Measurements from ENCODE around the gene RAD51B. TPM values are rescaled to one million over a fixed set of nuclear protein-coding genes. Genes with fewer than 3 reads are reported as not detected.
A peak's percentile ranks its signal among the peaks of the same experiment; 100 is the strongest.

The RAD51B gene
- total RNA-seq, 2 donors from 2014 or later: 22.8 to 33.8 TPM

GRCh38 chr14:68246074-68246785 is 426.7 kb downstream of the RAD51B start:
- Histone ChIP-seq H3K9me3 (ENCODE audit: control insufficient read depth, low read length) (no peaks in the 10 kb centered on the region), H3K27ac (ENCODE audit: low read depth, low read length) (no peak overlapping the region), H3K9ac (ENCODE audit: extremely low read depth, low read length, poor library complexity, severe bottlenecking) (no peak overlapping the region), H3K4me3 (ENCODE audit: low read length) (no peak overlapping the region), H3K36me3 (ENCODE audit: control insufficient read depth, insufficient read depth, low read length) (no peaks in the 10 kb centered on the region), H3K4me1 (ENCODE audit: control insufficient read depth, insufficient read depth, low read length) (peaks cover 8% of the 10 kb centered on the region), H3K27me3 (ENCODE audit: control insufficient read depth, insufficient read depth, low read length, poor library complexity, severe bottlenecking) (no peaks in the 10 kb centered on the region)
- no peak for TF ChIP-seq CTCF (conservative IDR thresholded peaks at IDR 0.05)
- H3K4me1 Mint-ChIP-seq: peaks cover 50% of the 10 kb centered on the region
- no peaks in the 10 kb centered on the region for H3K36me3 Mint-ChIP-seq (ENCODE audit: low read depth)
- H3K9me3 Mint-ChIP-seq: no peaks in the 10 kb centered on the region
- H3K27me3 Mint-ChIP-seq (ENCODE audit: insufficient read depth): no peaks in the 10 kb centered on the region
- peak overlapping the region; percentile 38 for H3K27ac Mint-ChIP-seq
- DNase-seq: no peak
- H3K4me3 Mint-ChIP-seq: no peak overlapping the region
- 73 to 100% methylated on average over 1 to 3 of the region's 3 CpGs for WGBS, 2 experiments (ENCODE audit: insufficient coverage in 1 of 2, insufficient read length in 1 of 2)

GRCh38 chr14:68246786-68247105 is 427.2 kb downstream of the RAD51B start:
- no peak overlapping the region for H3K4me3 ChIP-seq (ENCODE audit: low read length)
- Mint-ChIP-seq H3K27ac (peak overlapping the region; percentile 38), H3K36me3 (ENCODE audit: low read depth) (no peaks in the 10 kb centered on the region), H3K4me3 (no peak overlapping the region), H3K27me3 (ENCODE audit: insufficient read depth) (no peaks in the 10 kb centered on the region), H3K4me1 (peaks cover 55% of the 10 kb centered on the region), H3K9me3 (no peaks in the 10 kb centered on the region)
- DNase-seq: no peak
- no peaks in the 10 kb centered on the region for H3K9me3 ChIP-seq (ENCODE audit: control insufficient read depth, low read length)
- H3K9ac ChIP-seq (ENCODE audit: extremely low read depth, low read length, poor library complexity, severe bottlenecking): no peak overlapping the region
- H3K27me3 ChIP-seq (ENCODE audit: control insufficient read depth, insufficient read depth, low read length, poor library complexity, severe bottlenecking): no peaks in the 10 kb centered on the region
- 58 to 75% methylated on average over 2 of the region's 2 CpGs for WGBS, 2 experiments (ENCODE audit: insufficient coverage in 1 of 2, insufficient read length in 1 of 2)
- H3K4me1 ChIP-seq (ENCODE audit: control insufficient read depth, insufficient read depth, low read length): peaks cover 8% of the 10 kb centered on the region
- no peaks in the 10 kb centered on the region for H3K36me3 ChIP-seq (ENCODE audit: control insufficient read depth, insufficient read depth, low read length)
- TF ChIP-seq CTCF (conservative IDR thresholded peaks at IDR 0.05): no peak
- H3K27ac ChIP-seq (ENCODE audit: low read depth, low read length): no peak overlapping the region

GRCh38 chr14:68247274-68247673 is 427.7 kb downstream of the RAD51B start:
- DNase-seq: no peak
- Histone ChIP-seq H3K36me3 (ENCODE audit: control insufficient read depth, insufficient read depth, low read length) (no peaks in the 10 kb centered on the region), H3K27ac (ENCODE audit: low read depth, low read length) (no peak overlapping the region), H3K4me3 (ENCODE audit: low read length) (no peak overlapping the region), H3K9me3 (ENCODE audit: control insufficient read depth, low read length) (no peaks in the 10 kb centered on the region), H3K27me3 (ENCODE audit: control insufficient read depth, insufficient read depth, low read length, poor library complexity, severe bottlenecking) (no peaks in the 10 kb centered on the region), H3K4me1 (ENCODE audit: control insufficient read depth, insufficient read depth, low read length) (peaks cover 8% of the 10 kb centered on the region), H3K9ac (ENCODE audit: extremely low read depth, low read length, poor library complexity, severe bottlenecking) (no peak overlapping the region)
- no peak for TF ChIP-seq CTCF (conservative IDR thresholded peaks at IDR 0.05)
- Mint-ChIP-seq H3K4me1 (peaks cover 57% of the 10 kb centered on the region), H3K27ac (no peak overlapping the region), H3K36me3 (ENCODE audit: low read depth) (no peaks in the 10 kb centered on the region), H3K4me3 (no peak overlapping the region), H3K27me3 (ENCODE audit: insufficient read depth) (no peaks in the 10 kb centered on the region), H3K9me3 (no peaks in the 10 kb centered on the region)
- WGBS, 2 experiments (ENCODE audit: insufficient coverage in 1 of 2, insufficient read length in 1 of 2): 95 to 100% methylated on average over 1 to 2 of the region's 3 CpGs

Measured in endodermal cell (in vitro differentiated cells).